HEK293 (cell line): ENCODE data around the gene SARS1.

Experiments used
- AEBP2 ChIP-seq: fragments of 450-650 bp; formaldehyde crosslinking; IDR thresholded peaks from 2 replicates; pipeline ENCODE4 v1.5.1; 2016; ENCODE audit warnings: missing biosample characterization, missing genetic modification characterization, borderline replicate concordance
- ATF2 ChIP-seq: fragments of 450-650 bp; formaldehyde crosslinking; IDR thresholded peaks from 2 replicates; pipeline ENCODE4 v1.5.1; 2016; ENCODE audit warnings: missing biosample characterization, missing genetic modification characterization, low read depth
- CTCF ChIP-seq: fragments of 450-650 bp; formaldehyde crosslinking; IDR thresholded peaks from 2 replicates; pipeline ENCODE4 v1.5.1; 2016; ENCODE audit warnings: missing biosample characterization, missing genetic modification characterization
- MYNN ChIP-seq: fragments of 450-650 bp; formaldehyde crosslinking; IDR thresholded peaks from 2 replicates; pipeline ENCODE4 v1.5.1; 2016; ENCODE audit warnings: missing biosample characterization, missing genetic modification characterization, borderline replicate concordance
- YY1 ChIP-seq: fragments of 450-650 bp; formaldehyde crosslinking; IDR thresholded peaks from 2 replicates; pipeline ENCODE4 v1.5.1; 2018; ENCODE audit warnings: missing biosample characterization, missing genetic modification characterization
- ZBTB49 ChIP-seq: fragments of 450-650 bp; formaldehyde crosslinking; IDR thresholded peaks from 2 replicates; pipeline ENCODE4 v1.5.1; 2016; ENCODE audit warnings: missing biosample characterization, missing genetic modification characterization, low read depth
- ZNF266 ChIP-seq: fragments of 450-650 bp; formaldehyde crosslinking; IDR thresholded peaks from 2 replicates; pipeline ENCODE4 v1.5.1; 2016; ENCODE audit warnings: missing biosample characterization, missing genetic modification characterization, low read depth
- ZNF280D ChIP-seq: fragments of 450-650 bp; formaldehyde crosslinking; IDR thresholded peaks from 2 replicates; pipeline ENCODE4 v1.5.1; 2016; ENCODE audit warnings: missing biosample characterization, missing genetic modification characterization
- ZNF548 ChIP-seq: fragments of 450-650 bp; formaldehyde crosslinking; IDR thresholded peaks from 2 replicates; pipeline ENCODE4 v1.5.1; 2016; ENCODE audit warnings: missing biosample characterization, missing genetic modification characterization

- TF ChIP-seq ZNF548 (tag by site-specific recombination) (no peak), ZBTB49 (no peak), ZNF280D (tag by site-specific recombination) (no peak), MYNN (no peak), CTCF (tag by site-specific recombination) (no peak), AEBP2 (tag by site-specific recombination) (no peak), YY1 (tag by site-specific recombination) (no peak), ZNF266 (no peak), ATF2 (tag by site-specific recombination) (no peak)
These were observed 68.2 kb downstream of the SARS1 start for GRCh38 chr1:109281680-109282496.
